ENCODE data around the gene INHA. TPM values are rescaled to one million over a fixed set of nuclear protein-coding genes. Genes with fewer than 3 reads are reported as not detected.

Gene INHA
- total RNA-seq, 3 donors from 2014 or later: 0.19 TPM; not detected in 2

- H3K4me1 ChIP-seq (ENCODE audit: low read depth): no peaks in the 10 kb centered on the region
- no peak for TF ChIP-seq CTCF (IDR thresholded peaks at IDR 0.05)
- intact Hi-C loops (cut with DNase I, micrococcal nuclease): no loop called here
- ATAC-seq: no peak
- no peaks in the 10 kb centered on the region for H3K36me3 ChIP-seq (ENCODE audit: low read depth)
- H3K4me3 ChIP-seq: no peak overlapping the region
- no peak for DNase-seq
- H3K9me3 ChIP-seq: no peaks in the 10 kb centered on the region
These were observed 47.1 kb downstream of the INHA start for GRCh38 chr2:219619235-219619634.

- H3K36me3 ChIP-seq (ENCODE audit: low read depth): no peaks in the 10 kb centered on the region
- no peak overlapping the region for H3K4me3 ChIP-seq
- no peak for TF ChIP-seq CTCF (IDR thresholded peaks at IDR 0.05)
- DNase-seq (no peak), ATAC-seq (no peak)
- H3K4me1 ChIP-seq (ENCODE audit: low read depth): no peaks in the 10 kb centered on the region
- H3K9me3 ChIP-seq: no peaks in the 10 kb centered on the region
- intact Hi-C loops (cut with DNase I, micrococcal nuclease): no loop called here
These were observed 48.4 kb downstream of the INHA start for GRCh38 chr2:219620546-219620945.

DNA sequence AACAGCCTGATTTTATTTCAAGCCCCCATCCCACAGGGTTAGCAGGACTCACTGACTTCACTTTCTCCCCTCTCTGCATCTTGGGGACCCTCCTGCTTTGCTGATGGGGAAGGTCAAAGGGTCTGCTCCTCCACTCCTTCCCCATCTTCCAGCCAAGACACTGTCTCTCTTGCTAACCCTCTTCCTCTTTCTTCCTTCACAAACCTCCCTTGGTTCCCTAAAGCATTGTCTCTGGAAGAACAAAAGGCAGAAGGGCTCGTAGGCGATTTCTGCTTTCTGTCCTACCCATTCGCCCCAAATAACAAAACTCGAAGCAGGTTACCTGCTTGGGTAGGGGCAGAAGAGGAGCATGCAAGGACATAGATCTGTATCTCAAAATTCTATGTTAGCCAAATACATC is 49.8 kb downstream of the INHA start:
- ATAC-seq (no peak), DNase-seq (no peak)
- no peaks in the 10 kb centered on the region for H3K9me3 ChIP-seq
- intact Hi-C loops (cut with DNase I, micrococcal nuclease): no loop called here
- H3K36me3 ChIP-seq (ENCODE audit: low read depth): no peaks in the 10 kb centered on the region
- no peak for TF ChIP-seq CTCF (IDR thresholded peaks at IDR 0.05)
- no peaks in the 10 kb centered on the region for H3K4me1 ChIP-seq (ENCODE audit: low read depth)
- no peak overlapping the region for H3K4me3 ChIP-seq

DNA sequence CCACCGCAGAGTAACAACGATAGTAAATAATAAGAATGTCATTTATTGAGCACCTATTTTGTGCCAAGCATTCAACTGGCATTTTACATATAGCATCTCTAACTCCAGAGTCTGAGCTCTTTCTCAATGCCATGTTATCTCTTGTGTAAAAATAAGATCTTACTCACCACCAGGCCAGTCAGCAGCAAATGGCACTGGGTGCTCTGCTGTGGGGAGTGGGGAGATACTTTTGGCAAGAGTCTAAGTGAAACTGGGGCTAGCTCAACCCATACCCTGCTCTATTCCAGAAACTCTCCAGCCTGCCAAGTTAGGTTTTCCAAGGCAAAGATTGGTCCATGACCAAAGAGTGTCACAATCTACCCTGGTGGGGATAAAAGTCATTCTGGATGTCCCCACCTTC is 50.4 kb downstream of the INHA start:
- intact Hi-C loops (cut with DNase I, micrococcal nuclease): no loop called here
- no peak for TF ChIP-seq CTCF (IDR thresholded peaks at IDR 0.05)
- no peaks in the 10 kb centered on the region for H3K4me1 ChIP-seq (ENCODE audit: low read depth)
- ATAC-seq: no peak
- no peaks in the 10 kb centered on the region for H3K36me3 ChIP-seq (ENCODE audit: low read depth)
- H3K9me3 ChIP-seq: no peaks in the 10 kb centered on the region
- no peak for DNase-seq
- H3K4me3 ChIP-seq: no peak overlapping the region

DNA sequence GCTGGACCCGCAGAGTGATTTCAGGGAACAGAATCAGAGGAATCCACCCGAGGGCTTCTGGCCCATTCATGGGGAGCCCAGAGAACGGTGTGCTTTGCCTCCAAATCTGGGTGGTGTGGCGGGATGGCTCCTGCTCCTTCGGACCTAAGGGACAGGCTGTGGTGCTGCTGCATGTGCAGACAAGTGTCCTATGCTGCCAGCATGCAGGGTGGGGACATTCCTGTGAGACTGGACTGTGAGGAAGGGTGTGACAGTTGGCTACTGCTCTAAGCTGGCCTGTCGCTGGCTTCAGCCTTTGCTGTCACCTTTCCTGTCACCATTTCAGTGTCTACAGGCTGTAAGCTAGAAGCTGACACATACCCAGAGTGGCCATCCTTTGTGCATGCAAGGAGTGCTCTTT is 52.5 kb downstream of the INHA start:
- ATAC-seq: no peak
- Histone ChIP-seq H3K4me1 (ENCODE audit: low read depth) (peaks cover 7% of the 10 kb centered on the region), H3K4me3 (no peak overlapping the region), H3K9me3 (no peaks in the 10 kb centered on the region), H3K36me3 (ENCODE audit: low read depth) (no peaks in the 10 kb centered on the region)
- intact Hi-C loops (cut with DNase I, micrococcal nuclease): no loop called here
- no peak for TF ChIP-seq CTCF (IDR thresholded peaks at IDR 0.05)
- no peak for DNase-seq

DNA sequence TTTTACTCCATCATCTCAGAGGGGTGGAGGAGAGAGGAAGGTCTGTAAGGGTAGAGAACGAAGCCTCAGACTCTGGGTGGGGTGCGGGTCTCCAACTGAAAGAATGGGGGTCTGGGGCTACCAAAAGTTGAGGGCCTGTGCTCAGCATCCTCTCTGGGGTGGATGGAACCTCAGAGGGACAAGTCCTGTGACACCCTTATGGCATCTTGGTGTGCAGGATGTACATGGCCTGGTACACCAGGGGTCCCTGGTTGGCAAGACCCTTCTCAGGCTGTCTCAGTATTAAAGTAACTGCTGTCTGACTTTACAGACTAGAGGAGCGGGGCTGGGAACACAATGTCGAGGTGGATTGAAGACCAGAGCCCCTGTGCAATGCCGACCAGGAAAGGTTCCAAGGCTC is 53.1 kb downstream of the INHA start:
- intact Hi-C loops (cut with DNase I, micrococcal nuclease): no loop called here
- no peak for ATAC-seq
- no peak overlapping the region for H3K4me3 ChIP-seq

More for the DNA sequence above, 53.1 kb downstream of the INHA start:
- Histone ChIP-seq H3K4me1 (ENCODE audit: low read depth) (peaks cover 7% of the 10 kb centered on the region), H3K9me3 (no peaks in the 10 kb centered on the region), H3K36me3 (ENCODE audit: low read depth) (no peaks in the 10 kb centered on the region)
- TF ChIP-seq CTCF (IDR thresholded peaks at IDR 0.05): no peak
- no peak for DNase-seq

Measured in mucosa of descending colon (tissue), 3 donors.